CD4-positive, alpha-beta T cell treated with Interleukin-21 for 1 hour (primary cell): ENCODE data around the gene KCNE4.

Experiments used
- DNase-seq: peaks from one replicate; pipeline ENCODE4 v3.0.0-alpha.2; 2020

KCNE4 gene

DNA sequence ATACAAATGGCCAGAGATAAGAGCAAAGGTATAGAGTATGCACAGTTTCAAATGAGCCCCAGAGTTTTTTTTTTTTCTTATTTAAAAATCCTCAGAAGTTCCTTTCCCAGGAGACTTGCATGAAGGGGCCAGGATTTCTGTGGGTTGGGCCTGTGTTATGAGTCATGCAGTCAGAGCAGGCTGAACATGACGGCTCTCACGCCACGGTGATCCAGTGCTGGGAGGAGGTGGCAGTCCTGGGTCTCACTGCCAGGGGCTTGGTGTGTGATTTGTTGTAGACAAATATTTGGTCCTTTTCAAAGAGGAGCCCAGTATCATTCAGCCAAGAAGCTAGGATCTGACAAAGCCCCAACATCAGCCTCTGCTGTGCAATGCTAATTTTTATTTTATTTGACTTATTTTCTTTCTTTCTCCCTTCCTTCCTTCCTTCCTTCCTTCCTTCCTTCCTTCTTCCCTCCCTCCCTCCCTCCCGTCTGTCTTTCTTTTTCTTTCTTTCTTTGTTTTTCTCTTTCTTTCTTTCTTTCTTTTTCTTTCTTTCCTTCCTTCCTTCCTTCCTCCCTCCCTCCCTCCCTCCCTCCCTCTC lies 10.4 kb upstream of the KCNE4 start:
- no peak for DNase-seq

DNA sequence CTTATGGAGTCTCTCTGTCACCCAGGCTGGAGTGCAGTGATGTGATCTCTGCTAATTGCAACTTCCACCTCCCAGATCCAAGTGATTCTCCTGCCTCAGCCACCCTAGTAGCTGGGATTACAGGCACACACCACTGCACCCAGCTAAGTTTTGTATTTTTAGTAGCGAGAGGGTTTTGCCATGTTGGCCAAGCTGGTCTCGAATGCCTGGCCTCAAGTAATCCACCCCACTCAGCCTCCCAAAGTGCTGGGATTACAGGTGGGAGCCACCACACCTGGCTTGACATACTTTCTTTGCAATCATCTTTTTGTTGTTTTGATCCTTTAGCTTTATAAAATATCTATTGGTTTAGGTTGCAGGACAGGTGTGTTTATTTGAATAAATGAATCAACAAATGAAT lies 9.7 kb upstream of the KCNE4 start:
- DNase-seq = no peak

DNA sequence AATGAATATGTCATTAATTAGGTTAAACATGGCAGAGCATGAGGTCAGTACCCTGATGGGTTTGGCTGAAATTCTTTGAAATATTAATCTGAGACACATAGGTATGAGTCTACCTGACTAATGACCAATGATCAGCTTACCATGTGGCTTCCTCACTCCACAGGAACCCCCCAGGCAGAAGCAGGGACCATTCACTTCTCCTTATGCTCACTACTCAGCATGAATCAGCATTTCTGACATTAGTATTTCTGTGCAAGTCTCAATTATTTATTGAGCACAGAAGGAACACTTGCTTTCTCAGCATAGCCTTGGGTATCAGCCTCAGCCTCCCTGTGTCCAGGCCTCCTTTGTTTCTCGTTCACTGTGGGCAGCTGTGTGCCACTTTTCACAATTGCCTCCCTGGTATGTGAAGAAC lies 9.3 kb upstream of the KCNE4 start:
- DNase-seq = no peak

DNA sequence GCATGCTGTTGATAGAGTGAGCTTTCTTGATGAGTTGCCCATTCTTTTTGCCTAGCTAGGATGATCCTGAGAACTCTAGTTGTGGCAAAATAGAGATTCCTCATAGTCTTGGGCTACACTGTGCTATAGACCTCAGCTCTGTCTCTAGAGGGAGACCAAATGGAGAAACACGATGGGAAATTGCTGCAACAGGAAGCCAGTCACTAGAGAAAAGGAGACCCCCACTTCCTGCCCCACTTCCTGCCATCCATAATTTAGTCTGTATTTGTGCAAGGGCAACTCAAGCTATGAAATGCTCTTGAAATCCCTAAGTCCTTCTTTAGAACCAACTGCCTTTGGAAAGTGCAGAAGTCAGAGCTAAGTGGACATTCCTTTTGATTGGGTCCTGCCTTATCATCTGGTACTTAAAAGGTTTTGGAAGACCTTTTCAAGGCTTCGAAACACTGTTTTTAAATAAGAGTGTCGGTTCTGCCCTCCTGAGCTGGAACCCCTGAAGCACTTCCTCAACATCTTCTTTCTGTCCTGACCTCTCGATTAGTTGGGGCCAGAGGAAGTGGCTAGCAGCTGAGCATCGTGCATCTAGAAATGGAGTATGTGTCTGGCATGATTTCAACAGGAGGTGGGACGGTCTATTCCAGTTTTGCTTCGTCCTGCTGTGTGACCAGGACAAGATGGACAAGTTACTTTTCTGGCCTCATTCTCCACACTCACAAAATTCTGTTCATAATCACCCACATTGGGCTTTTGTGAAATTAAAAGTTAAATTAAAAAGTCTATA lies 8.6 kb upstream of the KCNE4 start:
- no peak for DNase-seq

DNA sequence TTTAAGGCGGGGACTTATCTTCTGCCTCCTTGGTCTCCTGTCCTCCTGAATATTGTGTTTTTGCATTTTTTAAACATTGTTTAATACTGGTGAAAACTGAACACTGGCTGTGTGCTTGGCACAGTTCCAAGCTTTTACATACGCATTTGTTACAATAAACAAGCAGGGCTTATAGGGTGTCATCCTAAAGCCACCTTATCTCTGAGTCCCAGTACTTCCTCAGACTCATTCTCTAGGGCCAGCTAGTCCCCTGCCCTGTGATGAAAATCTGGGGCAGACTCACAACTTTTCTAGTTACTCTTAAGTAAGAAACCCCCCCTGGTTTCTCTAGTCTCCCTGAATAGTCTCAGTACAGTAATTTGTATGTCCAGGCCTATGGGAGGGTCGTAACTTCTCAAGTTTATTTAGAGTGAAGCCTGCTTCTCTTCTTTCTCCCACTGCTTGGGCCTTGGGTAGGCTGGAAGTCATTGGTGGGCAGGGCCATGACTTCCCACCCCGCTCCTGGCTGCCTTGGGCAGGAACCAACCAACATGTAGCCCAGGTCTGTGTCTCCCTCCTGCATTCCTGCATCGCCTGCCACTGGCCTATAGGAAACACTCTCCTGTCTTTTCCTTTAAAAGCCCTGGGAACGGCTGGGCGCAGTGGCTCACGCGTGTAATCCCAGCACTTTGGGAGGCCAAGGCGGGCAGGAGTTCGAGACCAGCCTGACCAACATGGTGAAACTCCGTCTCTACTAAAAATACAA lies 7.7 kb upstream of the KCNE4 start:
- no peak for DNase-seq

DNA sequence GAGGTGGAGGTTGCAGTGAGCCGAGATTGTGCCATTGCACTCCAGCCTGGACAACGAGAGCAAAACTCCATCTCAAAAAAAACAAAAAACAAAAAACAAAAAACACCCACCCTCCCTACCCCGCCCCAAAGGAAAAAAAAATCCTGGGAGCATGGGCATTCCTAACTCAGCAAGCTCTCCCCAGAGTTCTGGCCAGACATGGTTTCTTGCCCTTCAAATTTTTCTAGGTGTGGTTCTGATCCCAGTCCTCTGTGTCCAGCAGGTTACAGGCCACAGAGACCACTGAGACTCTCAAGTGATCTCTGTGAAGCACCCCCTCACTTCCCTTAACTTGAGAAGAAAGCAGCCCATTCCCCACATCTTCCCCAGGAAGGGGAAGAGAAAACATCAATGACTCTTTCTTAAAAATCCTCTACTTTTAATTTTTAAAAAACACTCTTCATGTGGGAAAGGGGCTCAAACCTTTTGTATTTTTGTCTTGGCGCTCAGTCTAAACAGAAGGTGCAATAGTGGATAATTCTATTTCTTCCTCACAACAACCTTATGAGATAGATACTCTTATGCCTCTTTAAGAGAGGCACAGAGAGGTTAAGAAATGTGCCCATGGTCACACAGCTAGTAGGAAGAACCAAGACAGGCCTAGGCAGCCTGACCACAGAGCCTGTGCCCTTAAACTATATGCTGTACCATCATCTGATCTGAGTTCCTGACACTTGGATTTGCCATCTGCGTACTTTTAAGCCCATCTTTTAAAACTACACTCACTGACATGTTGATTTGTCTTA lies 6.9 kb upstream of the KCNE4 start:
- no peak for DNase-seq

DNA sequence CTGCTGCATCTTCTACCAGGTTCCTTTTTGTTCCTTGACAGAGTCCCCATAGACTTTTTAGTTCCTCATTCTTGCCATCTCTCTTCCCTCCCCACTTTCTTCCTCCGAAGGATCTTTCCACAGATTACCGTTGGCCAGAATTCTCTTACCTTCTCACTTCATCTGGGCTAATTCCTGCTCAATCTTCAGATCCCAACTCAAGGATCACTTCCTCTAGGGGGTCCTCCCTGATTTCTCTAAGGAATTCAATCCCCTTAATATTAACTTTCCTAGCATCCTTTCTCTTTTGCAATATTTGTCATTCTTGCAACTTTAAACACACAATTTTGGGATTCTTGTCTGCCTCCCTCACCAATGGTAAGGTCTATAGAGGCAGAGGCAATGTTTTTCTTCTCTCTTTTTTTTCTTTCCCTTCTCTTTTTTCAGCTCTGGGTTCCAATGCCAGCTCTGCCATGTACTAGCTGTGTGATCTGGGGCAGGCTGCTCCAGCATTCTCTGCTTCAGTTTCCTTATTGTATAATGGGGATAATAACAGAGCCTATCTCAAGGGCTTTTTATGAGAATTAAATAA lies 5.4 kb upstream of the KCNE4 start:
- DNase-seq = no peak

DNA sequence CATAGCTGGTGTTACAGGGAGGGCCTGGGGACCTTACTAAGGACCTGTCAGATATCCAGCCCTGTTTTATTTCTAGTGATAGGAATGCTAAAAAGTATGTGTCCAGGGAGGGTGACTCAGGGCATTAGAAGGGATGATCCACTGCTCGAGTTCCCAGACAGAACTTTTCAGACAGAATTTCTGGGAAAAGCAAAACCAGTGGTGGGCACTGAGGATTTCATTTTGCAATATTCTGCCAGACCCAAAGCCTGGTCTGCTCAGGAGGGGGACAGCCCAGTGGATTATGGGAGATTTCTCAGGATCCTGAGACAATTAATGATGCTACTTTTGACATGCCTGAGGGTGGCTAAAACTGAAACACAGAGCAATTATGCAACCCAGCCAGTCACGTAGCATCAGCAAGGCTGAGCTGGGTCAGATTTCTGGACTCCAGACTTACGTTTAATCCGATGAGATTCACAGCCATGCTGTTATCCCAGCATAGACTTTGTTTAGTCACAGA lies 4.7 kb upstream of the KCNE4 start:
- DNase-seq = no peak

DNA sequence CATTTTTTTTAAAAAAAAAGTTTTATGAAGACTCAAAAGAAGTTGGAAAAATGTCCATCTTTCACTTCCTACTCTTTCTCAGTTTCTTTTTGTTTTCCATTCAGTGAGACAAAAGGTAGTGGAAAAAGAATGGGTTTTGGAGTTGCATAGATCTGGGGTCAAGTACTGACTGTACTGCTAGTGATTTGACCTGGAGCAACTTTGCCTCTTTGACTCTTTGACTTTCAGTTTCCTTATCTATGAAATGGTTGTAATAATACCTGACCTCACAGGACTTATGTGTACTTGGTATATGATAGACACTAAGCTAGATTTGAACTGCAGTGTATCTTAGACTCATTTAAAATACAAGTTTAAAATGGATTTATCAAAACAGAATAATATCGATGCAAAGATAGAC lies 3.5 kb upstream of the KCNE4 start:
- no peak for DNase-seq

DNA sequence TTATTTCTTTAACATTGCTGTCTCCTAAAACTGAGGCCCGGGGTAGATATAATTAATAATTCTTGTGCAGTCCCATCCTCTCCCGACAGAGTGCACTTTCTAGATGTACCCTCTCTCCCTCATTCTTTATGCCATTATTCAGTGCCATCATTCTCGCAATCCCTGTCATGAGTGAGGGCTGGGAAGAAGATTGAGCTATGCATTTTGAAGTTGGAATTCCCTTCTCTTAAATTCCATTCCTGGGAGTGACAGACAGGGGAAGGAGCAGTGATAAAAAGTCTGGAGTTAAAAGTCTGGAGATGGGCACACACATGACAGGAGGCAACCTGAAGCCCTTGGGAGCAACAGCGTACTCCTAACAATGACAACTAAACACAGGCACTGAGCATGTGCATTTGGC lies 2.6 kb upstream of the KCNE4 start:
- DNase-seq = no peak

DNA sequence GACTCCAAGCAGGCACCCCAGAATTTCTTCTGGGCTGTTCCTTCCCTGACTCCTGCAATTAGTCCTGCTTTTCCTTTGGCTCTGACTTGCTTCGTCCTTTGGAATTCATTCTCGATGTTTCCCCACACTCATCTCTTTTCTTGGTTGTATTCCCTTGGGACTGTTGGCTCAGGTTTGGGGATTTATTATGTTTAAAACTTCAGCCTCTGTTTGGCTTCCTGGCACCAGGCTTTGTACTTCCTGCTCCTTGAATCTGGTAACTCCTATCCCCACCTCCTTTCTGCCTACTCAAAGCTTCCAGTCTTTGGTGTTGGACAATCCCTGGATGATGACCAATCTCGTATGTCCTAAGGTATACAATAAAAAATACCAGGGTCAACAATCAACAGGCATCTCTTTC lies 1.8 kb upstream of the KCNE4 start:
- DNase-seq = no peak

DNA sequence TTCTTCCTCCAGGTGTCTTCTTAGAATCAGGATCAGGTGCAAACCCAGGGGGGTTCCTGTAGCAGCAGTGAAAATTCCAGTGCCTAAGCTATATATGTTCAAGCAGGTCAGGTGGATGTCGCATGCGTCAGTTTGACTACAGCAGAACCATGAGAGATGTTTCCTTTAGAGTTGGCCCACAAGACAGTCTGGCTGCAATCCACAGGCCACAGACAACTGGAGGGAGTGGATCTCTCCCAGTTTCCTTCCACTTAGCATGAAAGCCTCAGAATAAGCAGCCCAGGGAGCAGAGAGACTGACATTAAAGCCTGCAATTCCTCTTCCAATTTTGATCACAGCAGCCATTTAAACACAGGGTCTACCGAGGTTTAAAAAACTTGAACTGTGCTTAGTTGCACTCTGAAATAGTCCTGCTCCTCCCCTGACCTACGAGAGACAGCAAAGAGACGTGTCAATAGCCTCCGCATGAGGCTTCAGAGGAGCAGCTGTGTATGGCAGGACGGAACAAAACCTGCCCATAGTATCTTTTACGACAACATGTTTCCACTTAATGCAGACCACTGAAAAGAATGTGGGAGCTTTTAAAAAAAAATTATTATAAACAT lies 988 bp upstream of the KCNE4 start:
- DNase-seq = no peak

DNA sequence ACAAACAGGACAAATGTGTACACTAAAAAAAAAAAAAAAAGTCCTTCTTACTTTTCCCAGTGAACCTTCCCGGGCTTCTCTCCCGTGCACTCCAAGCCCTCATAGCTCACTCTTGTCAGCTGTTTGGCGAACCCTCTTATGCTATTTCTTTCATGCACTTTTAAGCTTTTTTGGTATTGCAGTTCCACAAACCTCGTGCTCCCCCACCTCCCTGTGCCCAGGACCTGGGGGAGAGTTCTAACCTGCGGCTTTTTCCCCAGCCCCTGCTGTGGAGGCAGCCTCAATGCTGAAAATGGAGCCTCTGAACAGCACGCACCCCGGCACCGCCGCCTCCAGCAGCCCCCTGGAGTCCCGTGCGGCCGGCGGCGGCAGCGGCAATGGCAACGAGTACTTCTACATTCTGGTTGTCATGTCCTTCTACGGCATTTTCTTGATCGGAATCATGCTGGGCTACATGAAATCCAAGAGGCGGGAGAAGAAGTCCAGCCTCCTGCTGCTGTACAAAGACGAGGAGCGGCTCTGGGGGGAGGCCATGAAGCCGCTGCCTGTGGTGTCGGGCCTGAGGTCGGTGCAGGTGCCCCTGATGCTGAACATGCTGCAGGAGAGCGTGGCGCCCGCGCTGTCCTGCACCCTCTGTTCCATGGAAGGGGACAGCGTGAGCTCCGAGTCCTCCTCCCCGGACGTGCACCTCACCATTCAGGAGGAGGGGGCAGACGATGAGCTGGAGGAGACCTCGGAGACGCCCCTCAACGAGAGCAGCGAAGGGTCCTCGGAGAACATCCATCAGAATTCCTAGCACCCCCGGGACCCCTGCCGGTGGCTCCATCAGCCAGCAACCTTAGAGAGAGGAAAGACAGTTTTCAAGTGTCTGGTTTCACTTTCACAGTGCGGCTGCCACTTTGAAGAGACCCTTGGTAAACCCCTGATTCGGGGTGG lies 826 bp downstream of the KCNE4 start:
- DNase-seq = no peak

DNA sequence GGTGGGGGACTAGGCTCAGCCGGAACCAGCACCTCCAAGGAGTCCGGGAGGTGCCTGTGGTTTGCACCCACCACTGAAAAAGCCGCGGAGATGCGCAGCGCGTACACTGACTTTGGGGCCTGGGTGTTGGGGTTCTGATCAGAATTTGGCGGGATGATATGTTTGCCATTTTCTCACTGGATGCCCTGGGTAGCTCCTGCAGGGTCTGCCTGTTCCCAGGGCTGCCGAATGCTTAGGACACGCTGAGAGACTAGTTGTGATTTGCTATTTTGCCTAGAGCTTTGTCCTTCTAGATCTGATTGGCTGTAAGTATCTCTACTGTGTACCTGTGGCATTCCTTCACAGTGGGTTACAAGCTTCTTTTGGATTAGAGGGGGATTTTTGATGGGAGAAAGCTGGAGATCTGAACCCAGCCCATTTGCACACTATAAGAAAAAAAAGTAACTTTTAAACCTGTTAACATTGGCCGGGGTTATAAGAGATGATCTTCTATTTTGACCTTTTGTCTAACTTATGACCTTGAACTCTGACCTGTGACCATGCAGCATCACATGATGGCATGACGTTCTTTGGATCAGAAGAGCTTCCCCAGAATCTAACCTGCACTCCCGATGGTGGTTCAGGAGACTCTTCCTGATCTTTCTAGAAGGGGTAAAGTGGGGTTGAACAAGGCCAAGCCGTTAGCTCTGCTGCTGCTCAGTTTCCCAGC lies 1.6 kb downstream of the KCNE4 start:
- no peak for DNase-seq

DNA sequence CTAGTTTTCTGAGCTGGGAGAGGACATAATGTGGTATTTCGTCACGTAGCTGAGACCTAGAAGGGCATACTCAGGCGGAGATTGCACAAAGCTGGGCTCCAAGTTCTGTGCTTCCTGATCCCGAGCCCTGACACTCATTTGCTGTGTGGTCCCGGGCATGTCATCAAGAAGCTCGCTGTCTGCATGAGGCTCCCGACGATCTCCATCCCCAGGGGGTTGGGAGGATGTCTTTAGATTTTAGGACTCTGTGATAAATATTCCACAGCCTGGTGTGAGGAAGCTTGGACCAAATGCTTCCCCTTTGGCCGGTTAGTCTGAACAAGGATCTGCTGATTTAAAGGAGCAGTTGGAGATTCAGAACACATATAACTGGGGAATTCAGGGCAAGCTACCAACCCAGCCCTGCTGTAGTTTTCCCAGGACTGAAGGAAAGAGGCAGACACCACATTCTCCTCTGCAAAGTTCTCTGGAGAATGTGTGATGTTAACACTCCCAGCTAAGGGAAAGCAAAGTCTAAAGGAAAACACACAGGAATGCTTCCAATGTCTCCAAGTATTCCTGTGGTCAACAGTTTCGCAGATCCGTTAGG lies 2.3 kb downstream of the KCNE4 start:
- DNase-seq = no peak

DNA sequence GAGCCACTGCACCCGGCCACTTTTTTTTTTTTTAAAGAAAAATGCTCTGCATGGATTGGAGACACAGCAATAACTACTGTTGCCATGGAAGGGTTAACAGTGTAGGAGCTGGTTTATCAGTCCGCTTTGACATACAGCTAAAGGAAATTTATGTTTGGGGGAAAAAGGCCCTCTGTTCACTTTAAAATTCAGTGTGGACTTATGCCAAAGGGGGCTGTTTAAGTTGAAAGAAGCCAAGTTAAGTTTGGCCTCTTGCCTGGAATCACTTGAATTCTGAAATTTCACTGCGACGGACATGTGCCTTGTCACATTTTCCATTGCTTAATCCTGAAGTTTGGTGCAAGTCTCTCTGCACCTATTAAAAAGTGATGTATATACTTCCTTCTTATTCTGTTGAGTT lies 3.1 kb downstream of the KCNE4 start:
- DNase-seq = no peak

DNA sequence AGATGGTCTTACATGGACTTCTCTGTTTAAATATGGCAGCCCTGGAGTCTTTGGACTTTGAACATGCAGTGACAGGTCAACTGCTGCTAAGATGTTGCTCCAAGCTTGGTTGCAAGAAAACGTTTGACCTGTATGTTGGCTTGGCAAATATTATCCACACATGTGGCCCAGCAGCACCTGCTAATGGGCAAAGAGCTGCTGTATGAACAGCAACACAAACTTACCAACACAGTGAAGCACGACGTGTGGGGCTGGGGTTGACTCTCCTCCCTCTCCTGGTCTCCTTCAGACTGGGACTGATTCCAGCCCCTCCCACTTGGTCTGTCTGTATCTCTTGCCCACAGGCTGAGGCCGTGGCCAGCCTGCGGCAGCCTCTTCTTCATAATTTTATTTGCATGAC lies 3.8 kb downstream of the KCNE4 start:
- DNase-seq = no peak

DNA sequence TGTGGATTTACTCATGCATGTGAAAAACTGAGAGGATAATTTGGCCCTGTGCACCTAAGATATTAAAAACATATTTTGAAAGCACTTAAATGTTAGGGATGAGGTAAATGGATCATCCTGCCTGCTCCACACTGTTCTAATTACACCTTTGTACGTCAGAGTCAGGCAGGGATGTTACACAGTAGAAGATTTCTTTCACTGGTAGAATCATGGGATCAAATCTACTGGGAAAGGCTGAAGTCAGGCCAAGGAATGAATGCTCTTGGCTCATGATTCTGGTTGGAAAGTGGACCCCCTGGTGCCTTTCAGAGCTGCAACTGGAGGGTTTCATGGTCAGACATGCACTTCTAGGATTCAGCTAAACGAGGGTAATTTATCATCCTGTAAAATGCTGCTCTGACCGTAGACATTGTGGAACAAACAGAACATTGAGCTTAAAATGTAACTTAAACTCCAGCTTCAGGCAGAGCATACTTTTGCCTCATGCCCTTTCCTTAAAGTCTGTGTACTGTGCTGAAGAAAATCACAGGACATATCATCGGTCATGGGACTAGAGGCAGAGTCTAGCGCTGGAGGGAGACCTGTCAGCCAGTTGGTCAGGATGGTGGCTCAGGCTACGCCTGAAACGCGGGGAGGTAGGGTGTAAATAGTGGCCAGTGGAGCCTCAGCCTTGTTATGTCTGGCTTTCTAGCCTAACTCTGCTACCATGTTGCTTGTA lies 4.9 kb downstream of the KCNE4 start:
- DNase-seq = no peak

DNA sequence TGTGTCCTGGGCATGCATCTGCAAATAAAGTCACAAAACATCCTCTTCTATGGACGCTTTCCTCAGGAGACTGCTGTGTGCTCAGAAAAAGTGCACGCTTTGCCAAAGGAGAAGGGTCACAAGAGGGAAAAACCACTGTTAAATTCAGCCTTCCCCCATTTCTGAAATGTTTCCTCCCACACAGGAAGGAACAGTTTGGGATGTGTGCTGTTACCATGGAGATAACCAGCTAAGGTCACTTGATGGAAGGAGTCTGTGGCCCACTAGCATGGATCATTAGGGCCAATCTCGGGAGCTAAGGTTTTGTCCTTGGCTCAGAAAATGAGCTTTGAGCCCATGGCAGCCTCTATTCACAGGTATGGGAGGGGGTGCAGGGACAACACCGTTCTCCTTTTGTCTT lies 5.6 kb downstream of the KCNE4 start:
- no peak for DNase-seq
